Spleen (tissue), 11 donors: ENCODE data around the gene CD79A. TPM values are rescaled to one million over a fixed set of nuclear protein-coding genes. Genes with fewer than 3 reads are reported as not detected.
A peak's percentile ranks its signal among the peaks of the same experiment; 100 is the strongest.

Source experiments
- DNase-seq: peaks from one replicate; pipeline ENCODE4 v3.0.0-alpha.2; 2020
- H3K27ac ChIP-seq, 8 donors: fragments of 200-600 bp; sonication (generic) in 7 of 8; 1 replicate in 4 of 8; 2 replicates in 4 of 8; pipeline versions ENCODE4 v1.5.0 to v1.8.0; 2016 to 2021; ENCODE audit warnings: inconsistent platforms in 4 of 8, mild to moderate bottlenecking in 4 of 8, moderate library complexity in 1 of 8
- H3K27me3 ChIP-seq, 7 donors: fragments of 200-600 bp; sonication (generic) in 6 of 7; replicated peaks in 1 of 7; 1 replicate in 4 of 7; 2 replicates in 3 of 7; pipeline versions ENCODE4 v1.5.0 to v1.8.0; 2016 to 2021; ENCODE audit warnings: inconsistent platforms in 3 of 7, mild to moderate bottlenecking in 1 of 7
- H3K36me3 ChIP-seq, 6 donors: fragments of 200-600 bp; sonication (generic) in 5 of 6; 1 replicate in 4 of 6; 2 replicates in 2 of 6; pipeline versions ENCODE4 v1.5.0 to v1.8.0; 2016 to 2021; ENCODE audit warnings: inconsistent platforms in 2 of 6
- H3K4me1 ChIP-seq, 6 donors: fragments of 200-600 bp; sonication (generic) in 5 of 6; 1 replicate in 3 of 6; 2 replicates in 3 of 6; pipeline versions ENCODE4 v1.5.0 to v1.8.0; 2016 to 2021; ENCODE audit warnings: inconsistent platforms in 3 of 6
- H3K4me3 ChIP-seq, 8 donors: fragments of 200-600 bp; sonication (generic) in 7 of 8; 1 replicate in 4 of 8; 2 replicates in 4 of 8; pipeline versions ENCODE4 v1.5.0 to v1.8.0; 2016 to 2021; ENCODE audit warnings: inconsistent platforms in 4 of 8, mild to moderate bottlenecking in 4 of 8, moderate library complexity in 2 of 8
- H3K9me3 ChIP-seq, 8 donors: fragments of 200-600 bp; sonication (generic) in 7 of 8; 1 replicate in 4 of 8; 2 replicates in 4 of 8; pipeline versions ENCODE4 v1.5.0 to v1.8.0; 2016 to 2021; ENCODE audit warnings: inconsistent platforms in 4 of 8
- POLR2A ChIP-seq, 3 donors: fragments of 450-650 bp; IDR thresholded peaks; one replicate each; pipeline ENCODE4 v1.5.1; 2017; ENCODE audit warnings: antibody characterized with exemption in 3 of 3, mild to moderate bottlenecking in 1 of 3
- POLR2AphosphoS5 ChIP-seq, 3 donors: sonication (generic); formaldehyde crosslinking; IDR thresholded peaks; one replicate each; pipeline ENCODE4 v1.5.1; 2017; ENCODE audit warnings: antibody characterized with exemption in 3 of 3
- WGBS, 5 donors: extraction: QIAGEN DNeasy Blood & Tissue Kit in 3 of 5; methylation state at CpG; one replicate each; pipeline versions ENCODE4 v1.1.5 to v1.1.7; 2013 to 2018; 5-methylcytosine and 5-hydroxymethylcytosine counted together
- intact Hi-C: fragments of 100-400 bp; cut with DNase I; formaldehyde crosslinking; loops from one replicate; pipeline ENCODE4 v1.15.0; 2023; ENCODE audit warnings: low total_unique reads
- polyA plus RNA-seq, 3 donors: library from polyadenylated mRNA; stranded (reverse); fragments of 200-250 nt; gene quantifications; one replicate each; pipeline ENCODE4 v1.2.1, GENCODE V29; 2013
- total RNA-seq, 7 donors: library from RNA; depleted of rRNA in 3 of 7; stranded (reverse); fragments of >200 nt in 3 of 7; fragmentation: NEBNext Ultra II Directional in 4 of 7; extraction: Animal tissue kit (Norgen Biotek cat#: 25700) in 4 of 7; gene quantifications; one replicate each; pipeline versions ENCODE4 v1.1.0 to v1.2.1, GENCODE V29; 2016 to 2021
- TF ChIP-seq, protein P1 (sequence below), 11 experiments: fragments of 200-600 bp in 7 of 11; fragments of 450-650 bp in 4 of 11; sonication (generic) in 4 of 11; IDR thresholded peaks in 8 of 11; conservative IDR thresholded peaks in 3 of 11; 1 replicate in 7 of 11; 2 replicates in 4 of 11; pipeline versions ENCODE4 v1.4.0 to v1.8.0; 2016 to 2021; ENCODE audit warnings: antibody characterized with exemption in 11 of 11, inconsistent platforms in 4 of 11, mild to moderate bottlenecking in 1 of 11
- donor health status: healthy with polysubstance abuse.
- donor health status: DM: no; HTN: no; CAD: no; lungs with moderate emphysema.
- donor health status: DM: no; HTN: no; CAD: no.
- donor health status: Bipolar disorder and iron deficiency.
- donor health status: healthy.
- donor health status: DM: no; HTN: no; CAD: no.
- donor health status: DM: yes; HTN: yes; CAD: no.

CD79A gene
- total and polyA plus RNA-seq, 10 donors = 222 to 1,033 (median 311) TPM

DNA sequence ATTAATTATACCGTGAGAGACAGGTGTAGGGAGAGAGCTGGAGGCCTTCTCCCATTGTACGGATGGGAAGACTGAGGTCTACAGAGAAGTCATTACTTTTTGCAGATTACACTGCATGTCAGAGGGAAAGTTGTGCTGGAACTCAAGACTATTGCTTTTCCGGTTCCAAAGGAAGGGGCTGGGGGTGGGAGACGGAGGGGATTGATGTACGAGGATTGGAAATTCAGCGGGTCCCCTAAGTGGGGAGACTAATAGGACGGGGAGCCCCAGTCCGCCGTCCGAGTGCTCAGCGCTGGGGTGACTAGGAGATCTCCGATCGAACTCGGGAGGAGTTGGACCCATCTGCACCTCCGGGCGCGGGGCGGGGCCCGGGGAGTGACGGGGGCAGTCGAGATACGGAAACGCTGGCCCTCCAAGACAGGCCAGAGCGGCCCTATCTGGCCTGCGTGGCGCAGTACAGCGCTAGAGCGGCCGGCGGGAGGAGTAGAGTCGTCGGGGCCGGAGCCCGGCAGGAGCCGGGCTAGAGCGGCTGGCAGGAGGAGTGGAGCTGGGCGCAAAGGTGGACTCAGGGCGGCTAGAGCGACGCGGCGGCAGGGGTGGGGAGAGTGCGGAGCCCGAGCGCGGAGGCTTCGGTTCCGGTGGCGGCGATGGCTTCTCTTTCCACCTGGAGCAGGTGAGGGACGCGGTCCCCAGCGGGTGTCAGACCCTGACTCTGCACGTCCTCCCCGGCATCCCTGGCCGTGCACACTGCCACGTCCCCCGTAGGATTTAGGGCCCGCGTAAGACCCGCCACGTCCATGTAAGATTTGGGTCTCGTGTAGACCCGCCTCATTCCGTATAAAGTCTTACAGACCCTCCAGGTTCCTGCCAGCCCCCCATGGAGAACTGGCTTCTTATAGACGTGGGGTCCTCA, 7.0 kb downstream of the CD79A start:
- peak; percentile 97 to 98 (median 98) for TF ChIP-seq POLR2AphosphoS5 (IDR thresholded peaks at IDR 0.05)
- peak; percentile 35 to 88 (median 37) for TF ChIP-seq POLR2A (IDR thresholded peaks at IDR 0.05)
- TF ChIP-seq, protein P1, sequence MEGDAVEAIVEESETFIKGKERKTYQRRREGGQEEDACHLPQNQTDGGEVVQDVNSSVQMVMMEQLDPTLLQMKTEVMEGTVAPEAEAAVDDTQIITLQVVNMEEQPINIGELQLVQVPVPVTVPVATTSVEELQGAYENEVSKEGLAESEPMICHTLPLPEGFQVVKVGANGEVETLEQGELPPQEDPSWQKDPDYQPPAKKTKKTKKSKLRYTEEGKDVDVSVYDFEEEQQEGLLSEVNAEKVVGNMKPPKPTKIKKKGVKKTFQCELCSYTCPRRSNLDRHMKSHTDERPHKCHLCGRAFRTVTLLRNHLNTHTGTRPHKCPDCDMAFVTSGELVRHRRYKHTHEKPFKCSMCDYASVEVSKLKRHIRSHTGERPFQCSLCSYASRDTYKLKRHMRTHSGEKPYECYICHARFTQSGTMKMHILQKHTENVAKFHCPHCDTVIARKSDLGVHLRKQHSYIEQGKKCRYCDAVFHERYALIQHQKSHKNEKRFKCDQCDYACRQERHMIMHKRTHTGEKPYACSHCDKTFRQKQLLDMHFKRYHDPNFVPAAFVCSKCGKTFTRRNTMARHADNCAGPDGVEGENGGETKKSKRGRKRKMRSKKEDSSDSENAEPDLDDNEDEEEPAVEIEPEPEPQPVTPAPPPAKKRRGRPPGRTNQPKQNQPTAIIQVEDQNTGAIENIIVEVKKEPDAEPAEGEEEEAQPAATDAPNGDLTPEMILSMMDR (IDR thresholded peaks at IDR 0.05 in 8 of 11, conservative IDR thresholded peaks at IDR 0.05 in 3 of 11) = peak in 9 of 11 experiments; percentile 16 to 62 (median 45)
- H3K27me3 ChIP-seq = no peaks in the 10 kb centered on the region
- H3K9me3 ChIP-seq = no peaks in the 10 kb centered on the region
- intact Hi-C loops = no loop called here
- peak overlapping the region; percentile 90 to 99 (median 98) for H3K27ac ChIP-seq
- H3K4me3 ChIP-seq = peak overlapping the region; percentile 86 to 99 (median 98)
- peaks cover 28 to 95% (median 82%) of the 10 kb centered on the region in 6 donors for H3K4me1 ChIP-seq
- peak; percentile 100 for DNase-seq
- 0 to 1% (median 1%) methylated on average over 39 to 66 of the region's 66 CpGs for WGBS, 5 donors
- H3K36me3 ChIP-seq = peaks cover 0 to 56% (median 8%) of the 10 kb centered on the region in 6 donors

DNA sequence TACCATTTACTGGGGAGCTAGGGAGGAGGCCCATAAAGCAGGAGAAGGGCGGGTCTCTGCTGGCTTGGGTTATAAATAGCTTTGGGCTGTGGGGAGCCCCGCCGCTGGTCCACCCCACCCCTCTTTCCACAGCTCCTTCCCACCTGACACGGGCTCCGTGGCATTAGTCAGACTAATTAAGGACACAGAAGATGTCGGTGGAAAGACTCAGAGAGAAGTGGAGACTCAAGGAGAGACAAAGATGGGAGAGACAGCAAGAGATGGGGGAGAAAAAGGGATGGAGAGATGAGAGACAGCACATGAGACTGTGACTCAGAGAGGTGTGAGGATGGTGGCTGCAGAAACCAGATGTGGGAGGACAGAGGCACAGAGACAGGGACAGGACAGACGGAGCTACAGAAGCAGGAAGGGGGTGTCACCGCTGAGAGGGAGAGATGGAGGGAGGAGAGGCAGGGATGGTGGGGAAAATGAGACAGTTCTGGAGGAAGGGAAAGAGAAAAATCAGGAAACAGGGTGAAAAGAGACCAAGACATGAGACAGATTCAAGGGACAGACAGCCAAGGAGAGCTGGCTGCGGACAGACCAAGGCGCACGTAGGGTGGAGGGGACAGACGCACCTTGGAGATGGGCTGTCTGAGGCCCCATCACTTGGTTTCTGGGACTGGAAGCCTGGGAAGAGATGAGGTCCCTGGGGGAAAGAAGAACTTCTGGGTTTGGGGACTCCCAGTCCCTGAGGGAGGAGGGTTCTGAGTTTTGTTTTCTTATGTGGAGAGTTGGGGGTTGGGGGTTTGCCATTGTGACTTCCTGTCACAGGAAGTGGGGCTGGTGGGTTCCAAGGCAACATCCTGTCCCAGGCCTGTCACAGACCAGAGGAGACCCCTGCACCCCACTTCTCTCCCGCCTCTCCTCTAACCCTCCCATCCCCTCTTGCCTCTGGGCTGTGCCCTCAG, 10.0 kb downstream of the CD79A start:
- intact Hi-C loops = no loop called here

DNA sequence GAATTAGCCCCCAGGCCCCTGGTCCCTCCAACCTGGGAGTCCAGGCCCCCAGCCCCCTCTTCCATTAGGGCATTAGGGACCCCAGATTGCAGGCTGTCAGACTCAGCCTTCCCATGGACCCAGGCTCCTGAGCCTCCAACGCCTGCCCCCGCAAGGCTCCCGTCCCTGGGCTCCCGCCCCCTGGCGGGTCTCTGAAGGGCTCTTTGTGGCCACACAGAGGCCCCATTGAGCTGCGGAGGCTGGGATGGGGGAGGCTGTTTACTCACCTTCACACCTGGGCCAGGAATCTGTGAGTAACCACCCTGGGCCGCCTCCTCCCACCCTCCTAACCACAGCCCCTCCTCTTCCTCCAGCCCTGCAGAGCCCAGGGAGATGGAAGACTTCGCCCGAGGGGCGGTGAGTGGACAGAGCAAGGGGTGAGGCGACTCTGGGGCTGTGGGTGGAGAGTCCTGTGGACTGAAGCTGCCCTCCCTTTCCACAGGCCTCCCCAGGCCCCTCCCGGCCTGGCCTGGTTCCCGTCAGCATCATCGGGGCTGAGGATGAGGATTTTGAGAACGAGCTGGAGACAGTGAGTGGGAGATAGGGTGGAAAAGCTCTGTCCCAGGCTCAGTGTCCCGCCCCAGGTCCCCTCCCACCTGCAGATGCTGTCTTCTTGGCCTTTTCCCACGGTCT, 10.8 kb downstream of the CD79A start:
- peak overlapping the region; percentile 31 to 99 (median 70) for H3K4me3 ChIP-seq
- H3K27me3 ChIP-seq = no peaks in the 10 kb centered on the region
- intact Hi-C loops = no loop called here
- H3K36me3 ChIP-seq = peaks cover 0 to 70% (median 36%) of the 10 kb centered on the region in 6 donors
- TF ChIP-seq, protein P1 (IDR thresholded peaks at IDR 0.05 in 8 of 11, conservative IDR thresholded peaks at IDR 0.05 in 3 of 11) = peak in 7 of 11 experiments; percentile 22 to 56 (median 44)
- TF ChIP-seq POLR2A (IDR thresholded peaks at IDR 0.05) (no peak), POLR2AphosphoS5 (IDR thresholded peaks at IDR 0.05) (peak; percentile 31 to 86 (median 66))
- 23 to 44% (median 31%) methylated on average over 11 to 17 of the region's 17 CpGs for WGBS, 5 donors
- peaks cover 22 to 95% (median 79%) of the 10 kb centered on the region in 6 donors for H3K4me1 ChIP-seq
- no peaks in the 10 kb centered on the region for H3K9me3 ChIP-seq
- peak overlapping the region; percentile 77 to 99 (median 94) for H3K27ac ChIP-seq
- peak; percentile 93 for DNase-seq

More for the DNA sequence above, 10.0 kb downstream of the CD79A start:
- TF ChIP-seq POLR2A (IDR thresholded peaks at IDR 0.05) (peak in 1 of 3 donors; percentile 24), POLR2AphosphoS5 (IDR thresholded peaks at IDR 0.05) (peak in 2 of 3 donors; percentile 48 to 74)
- TF ChIP-seq, protein P1 (IDR thresholded peaks at IDR 0.05 in 8 of 11, conservative IDR thresholded peaks at IDR 0.05 in 3 of 11) = no peak
- peaks cover 0 to 62% (median 27%) of the 10 kb centered on the region in 6 donors for H3K36me3 ChIP-seq
- peak; percentile 91 for DNase-seq
- H3K9me3 ChIP-seq = no peaks in the 10 kb centered on the region
- peak overlapping the region; percentile 77 to 99 (median 94) for H3K27ac ChIP-seq
- 12 to 34% (median 22%) methylated on average over 13 of the region's 13 CpGs for WGBS, 5 donors
- peaks cover 24 to 95% (median 78%) of the 10 kb centered on the region in 6 donors for H3K4me1 ChIP-seq
- H3K4me3 ChIP-seq = peak overlapping the region; percentile 31 to 99 (median 70)
- H3K27me3 ChIP-seq = no peaks in the 10 kb centered on the region
